GM23338 (cell line): ENCODE measurements around the gene TMEM123.

Experiments used
- CTCF ChIP-seq, 2 experiments: fragments of 200-600 bp in 1 of 2; sonication (generic) in 1 of 2; conservative IDR thresholded peaks; 2 replicates each; pipeline versions ENCODE4 v1.5.1 to v1.6.1; 2016 to 2017; ENCODE audit warnings: antibody characterized with exemption in 2 of 2, low read depth in 2 of 2, mild to moderate bottlenecking in 2 of 2, moderate library complexity in 1 of 2
- ETS1 ChIP-seq: IDR thresholded peaks from 2 replicates; pipeline ENCODE4 v1.6.1; 2016; ENCODE audit warnings: antibody characterized with exemption
- EZH2 ChIP-seq: fragments of 200-600 bp; sonication (generic); IDR thresholded peaks from one replicate; pipeline ENCODE4 v1.8.0; 2017; ENCODE audit warnings: antibody characterized with exemption, mild to moderate bottlenecking, low read depth; ENCODE audit not compliant: unreplicated experiment
- EZH2phosphoT487 ChIP-seq: fragments of 200-600 bp; sonication (generic); IDR thresholded peaks from one replicate; pipeline ENCODE4 v1.8.1; 2018; ENCODE audit warnings: antibody characterized with exemption; ENCODE audit not compliant: unreplicated experiment
- JUNB ChIP-seq: IDR thresholded peaks from one replicate; pipeline ENCODE4 v1.6.1; 2016; ENCODE audit warnings: antibody characterized with exemption; ENCODE audit not compliant: unreplicated experiment
- NANOG ChIP-seq: IDR thresholded peaks from 2 replicates; pipeline ENCODE4 v1.6.1; 2016; ENCODE audit warnings: antibody characterized with exemption, borderline replicate concordance
- POLR2AphosphoS5 ChIP-seq: IDR thresholded peaks from 2 replicates; pipeline ENCODE4 v1.6.1; 2016; ENCODE audit warnings: antibody characterized with exemption, low read depth
- TF ChIP-seq, protein P1 (sequence below): IDR thresholded peaks from one replicate; pipeline ENCODE4 v1.6.1; 2018; ENCODE audit warnings: antibody characterized with exemption; ENCODE audit not compliant: unreplicated experiment
- TF ChIP-seq, protein P2 (sequence below): fragments of 250-450 bp; sonication (Bioruptor Pico); IDR thresholded peaks from 2 replicates; pipeline ENCODE4 v1.5.0; 2020; ENCODE audit warnings: mild to moderate bottlenecking, moderate library complexity

DNA sequence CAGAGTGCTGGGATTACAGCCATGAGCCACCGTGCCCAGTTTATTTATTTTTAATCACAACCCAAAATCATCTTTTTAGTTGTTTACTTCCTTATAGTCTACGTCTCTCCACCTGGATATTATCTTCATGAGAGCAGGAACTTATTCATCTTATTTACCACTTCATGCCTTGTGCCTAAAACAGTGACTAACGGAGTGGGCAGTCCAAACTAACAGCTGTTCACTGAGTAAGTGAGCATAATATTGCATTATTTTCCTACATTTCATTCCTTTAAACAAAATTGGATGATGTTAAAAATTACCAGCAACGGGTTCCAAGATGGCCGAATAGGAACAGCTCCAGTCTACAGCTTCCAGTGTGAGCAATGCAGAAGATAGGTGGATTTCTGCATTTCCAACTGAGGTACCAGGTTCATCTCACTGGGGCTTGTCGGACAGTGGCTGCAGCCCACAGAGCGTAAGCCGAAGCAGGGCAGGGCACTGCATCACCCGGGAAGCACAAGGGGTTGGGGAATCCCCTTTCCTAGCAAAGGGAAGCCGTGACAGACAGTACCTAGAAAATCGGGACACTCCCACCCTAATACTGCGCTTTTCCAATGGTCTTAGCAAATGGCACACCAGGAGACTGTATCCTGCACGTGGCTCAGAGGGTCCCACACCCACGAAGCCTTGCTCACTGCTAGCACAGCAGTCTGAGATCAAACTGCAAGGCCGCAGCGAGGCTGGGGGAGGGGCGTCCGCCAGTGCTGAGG lies 14.1 kb downstream of the TMEM123 start:
- no peak for TF ChIP-seq CTCF (conservative IDR thresholded peaks at IDR 0.05; ENCODE audit: low read depth in 2 of 2)
- TF ChIP-seq EZH2, result no peak
- no peak for TF ChIP-seq EZH2phosphoT487
- TF ChIP-seq POLR2AphosphoS5, result no peak
- TF ChIP-seq, protein P1, sequence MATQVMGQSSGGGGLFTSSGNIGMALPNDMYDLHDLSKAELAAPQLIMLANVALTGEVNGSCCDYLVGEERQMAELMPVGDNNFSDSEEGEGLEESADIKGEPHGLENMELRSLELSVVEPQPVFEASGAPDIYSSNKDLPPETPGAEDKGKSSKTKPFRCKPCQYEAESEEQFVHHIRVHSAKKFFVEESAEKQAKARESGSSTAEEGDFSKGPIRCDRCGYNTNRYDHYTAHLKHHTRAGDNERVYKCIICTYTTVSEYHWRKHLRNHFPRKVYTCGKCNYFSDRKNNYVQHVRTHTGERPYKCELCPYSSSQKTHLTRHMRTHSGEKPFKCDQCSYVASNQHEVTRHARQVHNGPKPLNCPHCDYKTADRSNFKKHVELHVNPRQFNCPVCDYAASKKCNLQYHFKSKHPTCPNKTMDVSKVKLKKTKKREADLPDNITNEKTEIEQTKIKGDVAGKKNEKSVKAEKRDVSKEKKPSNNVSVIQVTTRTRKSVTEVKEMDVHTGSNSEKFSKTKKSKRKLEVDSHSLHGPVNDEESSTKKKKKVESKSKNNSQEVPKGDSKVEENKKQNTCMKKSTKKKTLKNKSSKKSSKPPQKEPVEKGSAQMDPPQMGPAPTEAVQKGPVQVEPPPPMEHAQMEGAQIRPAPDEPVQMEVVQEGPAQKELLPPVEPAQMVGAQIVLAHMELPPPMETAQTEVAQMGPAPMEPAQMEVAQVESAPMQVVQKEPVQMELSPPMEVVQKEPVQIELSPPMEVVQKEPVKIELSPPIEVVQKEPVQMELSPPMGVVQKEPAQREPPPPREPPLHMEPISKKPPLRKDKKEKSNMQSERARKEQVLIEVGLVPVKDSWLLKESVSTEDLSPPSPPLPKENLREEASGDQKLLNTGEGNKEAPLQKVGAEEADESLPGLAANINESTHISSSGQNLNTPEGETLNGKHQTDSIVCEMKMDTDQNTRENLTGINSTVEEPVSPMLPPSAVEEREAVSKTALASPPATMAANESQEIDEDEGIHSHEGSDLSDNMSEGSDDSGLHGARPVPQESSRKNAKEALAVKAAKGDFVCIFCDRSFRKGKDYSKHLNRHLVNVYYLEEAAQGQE, result no peak
- no peak for TF ChIP-seq JUNB
- TF ChIP-seq, protein P2, sequence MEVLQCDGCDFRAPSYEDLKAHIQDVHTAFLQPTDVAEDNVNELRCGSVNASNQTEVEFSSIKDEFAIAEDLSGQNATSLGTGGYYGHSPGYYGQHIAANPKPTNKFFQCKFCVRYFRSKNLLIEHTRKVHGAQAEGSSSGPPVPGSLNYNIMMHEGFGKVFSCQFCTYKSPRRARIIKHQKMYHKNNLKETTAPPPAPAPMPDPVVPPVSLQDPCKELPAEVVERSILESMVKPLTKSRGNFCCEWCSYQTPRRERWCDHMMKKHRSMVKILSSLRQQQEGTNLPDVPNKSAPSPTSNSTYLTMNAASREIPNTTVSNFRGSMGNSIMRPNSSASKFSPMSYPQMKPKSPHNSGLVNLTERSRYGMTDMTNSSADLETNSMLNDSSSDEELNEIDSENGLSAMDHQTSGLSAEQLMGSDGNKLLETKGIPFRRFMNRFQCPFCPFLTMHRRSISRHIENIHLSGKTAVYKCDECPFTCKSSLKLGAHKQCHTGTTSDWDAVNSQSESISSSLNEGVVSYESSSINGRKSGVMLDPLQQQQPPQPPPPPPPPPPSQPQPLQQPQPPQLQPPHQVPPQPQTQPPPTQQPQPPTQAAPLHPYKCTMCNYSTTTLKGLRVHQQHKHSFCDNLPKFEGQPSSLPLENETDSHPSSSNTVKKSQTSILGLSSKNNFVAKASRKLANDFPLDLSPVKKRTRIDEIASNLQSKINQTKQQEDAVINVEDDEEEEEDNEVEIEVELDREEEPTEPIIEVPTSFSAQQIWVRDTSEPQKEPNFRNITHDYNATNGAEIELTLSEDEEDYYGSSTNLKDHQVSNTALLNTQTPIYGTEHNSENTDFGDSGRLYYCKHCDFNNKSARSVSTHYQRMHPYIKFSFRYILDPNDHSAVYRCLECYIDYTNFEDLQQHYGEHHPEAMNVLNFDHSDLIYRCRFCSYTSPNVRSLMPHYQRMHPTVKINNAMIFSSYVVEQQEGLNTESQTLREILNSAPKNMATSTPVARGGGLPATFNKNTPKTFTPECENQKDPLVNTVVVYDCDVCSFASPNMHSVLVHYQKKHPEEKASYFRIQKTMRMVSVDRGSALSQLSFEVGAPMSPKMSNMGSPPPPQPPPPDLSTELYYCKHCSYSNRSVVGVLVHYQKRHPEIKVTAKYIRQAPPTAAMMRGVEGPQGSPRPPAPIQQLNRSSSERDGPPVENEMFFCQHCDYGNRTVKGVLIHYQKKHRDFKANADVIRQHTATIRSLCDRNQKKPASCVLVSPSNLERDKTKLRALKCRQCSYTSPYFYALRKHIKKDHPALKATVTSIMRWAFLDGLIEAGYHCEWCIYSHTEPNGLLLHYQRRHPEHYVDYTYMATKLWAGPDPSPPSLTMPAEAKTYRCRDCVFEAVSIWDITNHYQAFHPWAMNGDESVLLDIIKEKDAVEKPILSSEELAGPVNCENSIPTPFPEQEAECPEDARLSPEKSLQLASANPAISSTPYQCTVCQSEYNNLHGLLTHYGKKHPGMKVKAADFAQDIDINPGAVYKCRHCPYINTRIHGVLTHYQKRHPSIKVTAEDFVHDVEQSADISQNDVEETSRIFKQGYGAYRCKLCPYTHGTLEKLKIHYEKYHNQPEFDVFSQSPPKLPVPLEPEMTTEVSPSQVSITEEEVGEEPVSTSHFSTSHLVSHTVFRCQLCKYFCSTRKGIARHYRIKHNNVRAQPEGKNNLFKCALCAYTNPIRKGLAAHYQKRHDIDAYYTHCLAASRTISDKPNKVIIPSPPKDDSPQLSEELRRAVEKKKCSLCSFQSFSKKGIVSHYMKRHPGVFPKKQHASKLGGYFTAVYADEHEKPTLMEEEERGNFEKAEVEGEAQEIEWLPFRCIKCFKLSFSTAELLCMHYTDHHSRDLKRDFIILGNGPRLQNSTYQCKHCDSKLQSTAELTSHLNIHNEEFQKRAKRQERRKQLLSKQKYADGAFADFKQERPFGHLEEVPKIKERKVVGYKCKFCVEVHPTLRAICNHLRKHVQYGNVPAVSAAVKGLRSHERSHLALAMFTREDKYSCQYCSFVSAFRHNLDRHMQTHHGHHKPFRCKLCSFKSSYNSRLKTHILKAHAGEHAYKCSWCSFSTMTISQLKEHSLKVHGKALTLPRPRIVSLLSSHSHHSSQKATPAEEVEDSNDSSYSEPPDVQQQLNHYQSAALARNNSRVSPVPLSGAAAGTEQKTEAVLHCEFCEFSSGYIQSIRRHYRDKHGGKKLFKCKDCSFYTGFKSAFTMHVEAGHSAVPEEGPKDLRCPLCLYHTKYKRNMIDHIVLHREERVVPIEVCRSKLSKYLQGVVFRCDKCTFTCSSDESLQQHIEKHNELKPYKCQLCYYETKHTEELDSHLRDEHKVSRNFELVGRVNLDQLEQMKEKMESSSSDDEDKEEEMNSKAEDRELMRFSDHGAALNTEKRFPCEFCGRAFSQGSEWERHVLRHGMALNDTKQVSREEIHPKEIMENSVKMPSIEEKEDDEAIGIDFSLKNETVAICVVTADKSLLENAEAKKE (CRISPR knock-in tag), result no peak
- no peak for TF ChIP-seq ETS1
- TF ChIP-seq NANOG, result no peak
